Adrenal gland (tissue), 12 donors: Measurements from ENCODE around the gene MVB12B. TPM values are rescaled to one million over a fixed set of nuclear protein-coding genes. Genes with fewer than 3 reads are reported as not detected.

Source experiments
- DNase-seq, 7 donors: peaks; one replicate each; pipeline ENCODE4 v3.0.0-alpha.2; 2019 to 2020
- H3K27ac ChIP-seq, 5 donors: fragments of 200-600 bp; sonication (generic) in 4 of 5; 1 replicate in 3 of 5; 2 replicates in 2 of 5; pipeline versions ENCODE4 v1.5.1 to v1.8.0; 2016 to 2020; ENCODE audit warnings: mild to moderate bottlenecking in 1 of 5
- H3K27me3 ChIP-seq: fragments of 200-600 bp; 2 replicates; pipeline ENCODE4 v1.8.0; 2021
- H3K36me3 ChIP-seq, 2 donors: fragments of 200-600 bp; replicated peaks in 1 of 2; 1 replicate in 1 of 2; 2 replicates in 1 of 2; pipeline versions ENCODE4 v1.5.1 to v1.8.0; 2018 to 2022
- H3K4me1 ChIP-seq, 2 donors: fragments of 200-600 bp; replicated peaks in 1 of 2; 1 replicate in 1 of 2; 2 replicates in 1 of 2; pipeline versions ENCODE4 v1.5.1 to v1.8.0; 2018 to 2021
- H3K4me3 ChIP-seq, 4 donors: fragments of 200-600 bp; sonication (generic) in 3 of 4; one replicate each; pipeline ENCODE4 v1.5.1; 2016 to 2018
- H3K9me3 ChIP-seq, 3 donors: fragments of 200-600 bp; sonication (generic) in 1 of 3; replicated peaks in 1 of 3; 1 replicate in 2 of 3; 2 replicates in 1 of 3; pipeline versions ENCODE4 v1.5.1 to v1.8.0; 2016 to 2021
- POLR2A ChIP-seq, 2 donors: fragments of 450-650 bp; IDR thresholded peaks; one replicate each; pipeline ENCODE4 v1.6.1; 2017; ENCODE audit warnings: antibody characterized with exemption in 2 of 2, mild to moderate bottlenecking in 2 of 2, moderate library complexity in 1 of 2
- WGBS, 4 donors: extraction: QIAGEN DNeasy Blood & Tissue Kit in 2 of 4; methylation state at CpG; one replicate each; pipeline versions ENCODE4 v1.1.5 to v1.1.7; 2013 to 2017; 5-methylcytosine and 5-hydroxymethylcytosine counted together
- intact Hi-C, 2 donors: fragments of 100-400 bp; cut with DNase I; formaldehyde crosslinking; loops; one replicate each; pipeline versions ENCODE4 v1.14.1 to v1.15.0; 2022 to 2023
- polyA plus RNA-seq, 3 donors: library from polyadenylated mRNA; stranded (reverse); fragments of 200-250 nt in 2 of 3; fragments of 350-450 nt in 1 of 3; fragmentation: Illumina TruSeq in 1 of 3; extraction: RNeasy Lipid Tissue Mini Kit (QIAGEN cat#74804) in 1 of 3; gene quantifications; one replicate each; pipeline ENCODE4 v1.2.3, GENCODE V29; 2013 to 2014
- total RNA-seq, 9 donors: library from RNA; depleted of rRNA in 4 of 9; stranded (reverse); fragments of >200 nt in 4 of 9; fragments of 120-200 nt in 1 of 9; fragmentation: NEBNext Ultra II Directional in 1 of 9; extraction: Animal tissue kit (Norgen Biotek cat#: 25700) in 1 of 9; gene quantifications; one replicate each; pipeline versions ENCODE4 v1.1.0 to v1.2.4, GENCODE V29; 2013 to 2023
- TF ChIP-seq, protein P1 (sequence below), 6 experiments: fragments of 450-650 bp in 4 of 6; fragments of 200-600 bp in 2 of 6; sonication (generic) in 1 of 6; IDR thresholded peaks; 1 replicate in 5 of 6; 2 replicates in 1 of 6; pipeline versions ENCODE4 v1.5.1 to v1.8.0; 2016 to 2021; ENCODE audit warnings: antibody characterized with exemption in 6 of 6, mild to moderate bottlenecking in 2 of 6, moderate library complexity in 1 of 6
- donor health status: healthy with polysubstance abuse.
- donor health status: Bipolar disorder and iron deficiency.
- donor health status: DM: yes; HTN: yes; CAD: no.
- donor health status: DM: no; HTN: no; CAD: no.
- donor health status: DM: no; HTN: no; CAD: no.
- donor health status: DM: yes; HTN: yes; CAD: no.

Gene MVB12B
- total and polyA plus RNA-seq, 12 donors = 3.7 to 20.5 (median 12.8) TPM

DNA sequence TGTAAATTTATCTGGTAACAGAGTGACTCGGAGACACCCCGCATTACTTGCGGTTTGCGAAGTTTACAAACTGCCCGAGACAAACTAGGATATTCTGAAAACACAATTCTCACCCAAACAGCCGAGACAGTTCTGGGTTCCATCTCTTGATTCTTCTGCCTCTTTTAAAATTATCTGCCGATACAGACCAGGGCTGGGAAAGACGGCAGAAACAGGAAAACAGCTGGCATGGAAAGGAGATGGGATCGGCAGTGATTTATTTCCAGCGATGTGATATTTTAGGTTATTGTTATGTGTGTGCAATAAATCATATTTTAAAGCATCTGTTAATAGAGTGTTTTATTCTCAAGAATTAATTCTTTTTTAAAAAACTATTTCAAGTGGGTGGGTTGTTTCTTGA, 193.8 kb downstream of the MVB12B start:
- H3K27me3 ChIP-seq = peaks cover 4% of the 10 kb centered on the region
- peaks cover 0 to 19% of the 10 kb centered on the region in 2 donors for H3K4me1 ChIP-seq
- no peaks in the 10 kb centered on the region for H3K36me3 ChIP-seq
- no peaks in the 10 kb centered on the region for H3K9me3 ChIP-seq
- TF ChIP-seq POLR2A (IDR thresholded peaks at IDR 0.05) = no peak
- TF ChIP-seq, protein P1, sequence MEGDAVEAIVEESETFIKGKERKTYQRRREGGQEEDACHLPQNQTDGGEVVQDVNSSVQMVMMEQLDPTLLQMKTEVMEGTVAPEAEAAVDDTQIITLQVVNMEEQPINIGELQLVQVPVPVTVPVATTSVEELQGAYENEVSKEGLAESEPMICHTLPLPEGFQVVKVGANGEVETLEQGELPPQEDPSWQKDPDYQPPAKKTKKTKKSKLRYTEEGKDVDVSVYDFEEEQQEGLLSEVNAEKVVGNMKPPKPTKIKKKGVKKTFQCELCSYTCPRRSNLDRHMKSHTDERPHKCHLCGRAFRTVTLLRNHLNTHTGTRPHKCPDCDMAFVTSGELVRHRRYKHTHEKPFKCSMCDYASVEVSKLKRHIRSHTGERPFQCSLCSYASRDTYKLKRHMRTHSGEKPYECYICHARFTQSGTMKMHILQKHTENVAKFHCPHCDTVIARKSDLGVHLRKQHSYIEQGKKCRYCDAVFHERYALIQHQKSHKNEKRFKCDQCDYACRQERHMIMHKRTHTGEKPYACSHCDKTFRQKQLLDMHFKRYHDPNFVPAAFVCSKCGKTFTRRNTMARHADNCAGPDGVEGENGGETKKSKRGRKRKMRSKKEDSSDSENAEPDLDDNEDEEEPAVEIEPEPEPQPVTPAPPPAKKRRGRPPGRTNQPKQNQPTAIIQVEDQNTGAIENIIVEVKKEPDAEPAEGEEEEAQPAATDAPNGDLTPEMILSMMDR (IDR thresholded peaks at IDR 0.05) = no peak
- H3K27ac ChIP-seq = no peak overlapping the region
- 82 to 85% (median 83%) methylated on average over 10 of the region's 10 CpGs for WGBS, 4 donors
- no peak overlapping the region for H3K4me3 ChIP-seq
- intact Hi-C loops = no loop called here
- no peak for DNase-seq

DNA sequence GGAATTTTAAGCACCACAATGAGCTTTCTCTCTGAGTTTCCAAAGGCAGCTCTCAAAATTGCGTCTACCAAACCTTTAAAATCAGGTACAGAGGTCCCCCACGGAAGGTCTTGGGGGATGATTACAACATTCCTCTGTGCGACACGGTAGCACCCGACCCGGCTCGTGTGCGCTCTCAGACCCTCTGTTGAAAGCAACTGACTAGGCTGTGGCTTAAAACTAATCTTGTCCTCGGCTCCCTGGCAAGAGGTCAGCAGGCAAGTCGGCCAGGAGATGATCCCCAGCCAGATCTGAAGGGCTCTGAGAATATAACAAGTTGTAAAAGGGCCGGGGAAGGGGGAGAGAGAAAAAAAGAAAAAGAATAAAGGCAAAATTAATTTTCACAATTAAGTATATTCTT, 194.5 kb downstream of the MVB12B start:
- Histone ChIP-seq H3K9me3 (no peaks in the 10 kb centered on the region), H3K36me3 (no peaks in the 10 kb centered on the region), H3K27me3 (peaks cover 4% of the 10 kb centered on the region), H3K4me3 (no peak overlapping the region), H3K27ac (no peak overlapping the region), H3K4me1 (peaks cover 0 to 19% of the 10 kb centered on the region in 2 donors)
- TF ChIP-seq, protein P1 (IDR thresholded peaks at IDR 0.05) = no peak
- no peak for TF ChIP-seq POLR2A (IDR thresholded peaks at IDR 0.05)
- intact Hi-C loops = no loop called here
- DNase-seq = no peak
- 69 to 82% (median 79%) methylated on average over 11 of the region's 11 CpGs for WGBS, 4 donors

DNA sequence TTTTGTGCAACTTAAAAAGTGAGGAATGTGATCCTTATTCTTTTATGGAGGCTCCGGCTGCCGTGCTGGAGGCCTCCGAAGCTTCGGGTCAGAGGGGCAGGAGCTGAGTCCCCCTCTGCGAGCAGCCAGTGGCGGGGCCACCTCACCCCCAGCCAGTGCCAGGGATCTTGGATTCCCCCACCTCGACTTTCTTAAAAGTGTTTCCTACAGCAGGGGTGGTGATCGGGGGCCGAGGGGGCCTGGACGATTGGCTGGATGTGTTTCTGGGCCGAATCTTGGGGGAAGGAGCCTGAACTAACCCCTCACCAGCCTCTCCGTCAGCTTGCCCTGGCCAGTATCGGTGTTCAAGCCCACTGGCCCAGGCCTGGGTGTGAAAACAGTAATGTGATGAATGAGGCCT, 194.9 kb downstream of the MVB12B start:
- H3K4me1 ChIP-seq = peaks cover 0 to 17% of the 10 kb centered on the region in 2 donors
- intact Hi-C loops = no loop called here
- TF ChIP-seq, protein P1 (IDR thresholded peaks at IDR 0.05) = no peak
- TF ChIP-seq POLR2A (IDR thresholded peaks at IDR 0.05) = no peak
- WGBS, 4 donors = 80 to 86% (median 85%) methylated on average over 13 of the region's 13 CpGs
- peaks cover 4% of the 10 kb centered on the region for H3K27me3 ChIP-seq
- H3K4me3 ChIP-seq = no peak overlapping the region
- H3K36me3 ChIP-seq = no peaks in the 10 kb centered on the region
- no peak overlapping the region for H3K27ac ChIP-seq
- DNase-seq = no peak
- no peaks in the 10 kb centered on the region for H3K9me3 ChIP-seq

DNA sequence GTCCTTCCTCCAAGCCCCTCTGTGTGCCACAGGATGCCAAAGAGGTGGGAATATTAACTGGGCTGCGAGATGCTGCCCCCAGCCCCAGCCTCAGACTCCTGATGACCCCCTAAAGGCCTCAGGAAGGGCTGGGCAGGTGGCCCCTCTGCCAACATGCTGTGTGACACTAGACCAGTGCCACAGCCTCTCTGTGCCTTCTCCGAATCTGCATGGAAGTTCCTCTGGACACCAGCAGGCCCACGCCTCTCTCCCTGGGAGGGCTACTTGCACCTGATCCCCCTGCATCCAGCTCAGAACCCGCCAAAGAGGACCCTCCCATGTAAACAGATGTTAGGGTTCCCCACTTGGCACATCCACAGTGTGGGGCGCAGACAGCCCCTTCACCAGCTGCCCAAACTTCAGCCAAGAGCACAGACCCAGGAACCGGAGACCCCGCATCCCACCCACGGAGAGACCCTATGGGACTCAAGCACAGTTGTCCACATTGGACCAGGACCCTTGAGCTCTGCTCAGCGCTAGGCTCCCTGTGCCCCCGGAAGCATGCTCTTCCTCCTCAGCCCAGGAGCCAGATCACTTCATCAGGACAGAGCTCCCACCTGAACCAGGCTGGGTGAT, 195.5 kb downstream of the MVB12B start:
- no peak for DNase-seq
- H3K4me3 ChIP-seq = no peak overlapping the region
- no peak for TF ChIP-seq POLR2A (IDR thresholded peaks at IDR 0.05)
- TF ChIP-seq, protein P1 (IDR thresholded peaks at IDR 0.05) = no peak
- H3K27me3 ChIP-seq = peaks cover 4% of the 10 kb centered on the region
- no peaks in the 10 kb centered on the region for H3K36me3 ChIP-seq
- WGBS, 4 donors = 65 to 84% (median 74%) methylated on average over 2 to 10 of the region's 10 CpGs
- H3K27ac ChIP-seq = no peak overlapping the region
- intact Hi-C loops = no loop called here
- no peaks in the 10 kb centered on the region for H3K9me3 ChIP-seq
- H3K4me1 ChIP-seq = peaks cover 0 to 11% of the 10 kb centered on the region in 2 donors
